Esophagus muscularis mucosa (tissue), 3 donors: Measurements from ENCODE around the gene HPX.

ENCODE experiments used
- CTCF ChIP-seq, 3 experiments: fragments of 200-600 bp in 2 of 3; fragments of 450-650 bp in 1 of 3; sonication (generic) in 2 of 3; IDR thresholded peaks; one replicate each; pipeline ENCODE4 v1.5.1; 2017 to 2019; ENCODE audit warnings: antibody characterized with exemption in 3 of 3, mild to moderate bottlenecking in 2 of 3, moderate library complexity in 1 of 3
- EP300 ChIP-seq: sonication (generic); formaldehyde crosslinking; IDR thresholded peaks from one replicate; pipeline ENCODE4 v1.6.1; 2017; ENCODE audit warnings: antibody characterized with exemption

- TF ChIP-seq CTCF (IDR thresholded peaks at IDR 0.05) (no peak), EP300 (no peak)
These were observed 1.7 kb upstream of the HPX start for GRCh38 chr11:6442441-6442840.
